Stimulated activated CD4-positive, alpha-beta T cell treated with anti-CD3 and anti-CD28 coated beads, Interleukin-2, amount 100 ng/mL, for 24 hours (primary cell): Measurements from ENCODE around the gene ZNF544.

Source experiments
- DNase-seq, 2 donors: peaks; one replicate each; pipeline ENCODE4 v3.0.0-alpha.2; 2020

The ZNF544 gene

GRCh38 chr19:58228585-58229254 lies at the start of gene ZNF544:
Gene ZNF544 (plus strand): TSS chr19:58228914. CDS start chr19:58244024, 15,110 bp downstream.
- peak; percentile 66 to 80 for DNase-seq

- DNase-seq: peak; percentile 69 to 73
Observed at GRCh38 chr19:58181902-58182576, 46.7 kb upstream of the ZNF544 start.

- peak in 1 of 2 donors; percentile 82 for DNase-seq
Observed at GRCh38 chr19:58182577-58182988, 46.1 kb upstream of the ZNF544 start.

- DNase-seq: peak; percentile 94 to 95
Observed at GRCh38 chr19:58182989-58183816, 45.5 kb upstream of the ZNF544 start, which contains the start of gene ZNF274. Gene ZNF274 (plus strand): TSS chr19:58183061. CDS start chr19:58183966, 905 bp downstream.

GRCh38 chr19:58183817-58184215 lies 44.9 kb upstream of the ZNF544 start:
- no peak for DNase-seq

GRCh38 chr19:58196901-58197616 lies 31.7 kb upstream of the ZNF544 start:
- DNase-seq: no peak

- DNase-seq: no peak
Observed at GRCh38 chr19:58203814-58204475, 24.8 kb upstream of the ZNF544 start.

- DNase-seq: no peak
Observed at GRCh38 chr19:58204566-58204965, 24.1 kb upstream of the ZNF544 start.

- no peak for DNase-seq
Observed at GRCh38 chr19:58209577-58209976, 19.1 kb upstream of the ZNF544 start.

- no peak for DNase-seq
Observed at GRCh38 chr19:58212336-58213074, 16.2 kb upstream of the ZNF544 start.

- no peak for DNase-seq
Observed at GRCh38 chr19:58213075-58213369, 15.7 kb upstream of the ZNF544 start.

- DNase-seq: no peak
Observed at GRCh38 chr19:58217069-58217481, 11.6 kb upstream of the ZNF544 start.

- no peak for DNase-seq
Observed at GRCh38 chr19:58217607-58218391, 10.9 kb upstream of the ZNF544 start.

- DNase-seq: peak; percentile 21 to 35
Observed at GRCh38 chr19:58218899-58219298, 9.8 kb upstream of the ZNF544 start.

- DNase-seq: no peak
Observed at GRCh38 chr19:58227964-58228584, 640 bp upstream of the ZNF544 start.

- DNase-seq: peak; percentile 20 to 28
Observed at GRCh38 chr19:58229255-58229639, 533 bp downstream of the ZNF544 start.

GRCh38 chr19:58237324-58237723 lies 8.6 kb downstream of the ZNF544 start:
- DNase-seq: no peak

- no peak for DNase-seq
Observed at GRCh38 chr19:58243351-58243750, 14.6 kb downstream of the ZNF544 start.

GRCh38 chr19:58248886-58249285 lies 20.2 kb downstream of the ZNF544 start:
- DNase-seq: no peak

- no peak for DNase-seq
Observed at GRCh38 chr19:58252102-58252685, 23.5 kb downstream of the ZNF544 start.
